Measurements from ENCODE around the gene ARHGAP19. TPM values are rescaled to one million over a fixed set of nuclear protein-coding genes. Genes with fewer than 3 reads are reported as not detected.

The ARHGAP19 gene
- total and polyA plus RNA-seq, 2 of the 8 experiments (the other 6 are each of a cell fraction or from before 2014, with no cell fraction given), result 13.3 to 32.1 TPM

GRCh38 chr10:97267671-97268070 is 24.8 kb downstream of the ARHGAP19 start:
- no peak overlapping the region for H3K56ac ChIP-seq (replicated peaks; ENCODE audit: insufficient read length, low read depth, low read length)
- H3K9me3 ChIP-seq (ENCODE audit: insufficient read depth in 2 of 2, low read depth in 1 of 2, low read length in 1 of 2), result 0 out of 4 replicates have a peak, but pooled peaks cover 0 to 2% of the 10 kb centered on the region in 2 experiments
- no peaks in the 10 kb centered on the region for H3K23me2 ChIP-seq (ENCODE audit: low read depth, low read length)
- H4K91ac ChIP-seq (replicated peaks; ENCODE audit: insufficient read length, low read length), result no peak overlapping the region
- TF ChIP-seq RAD21 (IDR thresholded peaks at IDR 0.05 in 1 of 2, conservative IDR thresholded peaks at IDR 0.05 in 1 of 2; ENCODE audit: low read depth in 2 of 2, low read length in 2 of 2), result no peak
- no peak for TF ChIP-seq CHD1 (IDR thresholded peaks at IDR 0.05; ENCODE audit: low read depth, low read length)
- no peak for TF ChIP-seq MAFK (IDR thresholded peaks at IDR 0.05; ENCODE audit: low read depth, low read length)
- TF ChIP-seq CTBP2 (IDR thresholded peaks at IDR 0.05; ENCODE audit: borderline replicate concordance, insufficient read depth, insufficient read length, low read length), result no peak
- TF ChIP-seq SP4 (IDR thresholded peaks at IDR 0.05; ENCODE audit: low read length), result no peak
- TF ChIP-seq CREB1 (IDR thresholded peaks at IDR 0.05), result no peak
- no peak for TF ChIP-seq TAF7 (optimal IDR thresholded peaks at IDR 0.05; ENCODE audit: borderline replicate concordance, low read depth, low read length)
- H3K27ac ChIP-seq (ENCODE audit: low read depth, low read length), result no peak overlapping the region
- peaks cover 0 to 25% of the 10 kb centered on the region in 2 experiments; a peak in 2 of 4 replicates for H3K79me2 ChIP-seq (ENCODE audit: control insufficient read depth in 1 of 2, insufficient read depth in 2 of 2, low read length in 2 of 2)
- H2BK20ac ChIP-seq (ENCODE audit: low read length), result no peak overlapping the region
- no peaks in the 10 kb centered on the region for H3K27me3 ChIP-seq (replicated peaks in 1 of 4; ENCODE audit: control insufficient read depth in 3 of 4, extremely low read depth in 1 of 4, insufficient read depth in 3 of 4, low read length in 3 of 4)
- H3K4me2 ChIP-seq (ENCODE audit: insufficient read depth in 1 of 2, low read depth in 2 of 2, low read length in 2 of 2), result peak overlapping the region in 1 of 2 experiments; percentile 12; a peak in 2 of 4 replicates
- CTCF ChIA-PET (ENCODE audit: partially characterized antibody), result interaction anchor here (1.1 to 4.4 kb wide), 3 partner anchors 11 to 65 kb away, joined by 3 to 30 read pairs (median 10); no protein-coding TSS in a partner anchor
- no peak overlapping the region for H2BK15ac ChIP-seq (ENCODE audit: low read length)
- no peak overlapping the region for H3K14ac ChIP-seq (ENCODE audit: insufficient read length)
- no peak overlapping the region for H2BK120ac ChIP-seq (replicated peaks; ENCODE audit: low read depth, low read length)
- H4K8ac ChIP-seq (ENCODE audit: extremely low read depth, insufficient read depth, low read length), result no peak overlapping the region
- POLR2A ChIA-PET (ENCODE audit: partially characterized antibody), result interaction anchor here (0.7 to 1.4 kb wide), 3 partner anchors 11 to 133 kb away, joined by 3 to 5 read pairs (median 4); partner anchors contain the start of gene RRP12
- no peak overlapping the region for H4K5ac ChIP-seq (ENCODE audit: insufficient read length, low read depth, low read length)
- H3K79me1 ChIP-seq (ENCODE audit: low read depth, low read length), result peaks cover 7% of the 10 kb centered on the region
- no peak overlapping the region for H2AFZ ChIP-seq (ENCODE audit: low read length)
- peak overlapping the region; percentile 73; the same call in 1 of the 2 replicates for H2BK5ac ChIP-seq (ENCODE audit: low read depth, low read length)
- no peaks in the 10 kb centered on the region for H4K20me1 ChIP-seq (replicated peaks in 1 of 2; ENCODE audit: control insufficient read depth in 1 of 2, insufficient read depth in 2 of 2, low read length in 2 of 2)
- FAIRE-seq (no peak), DNase-seq (ENCODE audit: low read depth in 1 of 2, low spot score in 2 of 2) (no peak)
- H3K4me1 ChIP-seq (replicated peaks in 1 of 4; ENCODE audit: control insufficient read depth in 3 of 4, insufficient read depth in 4 of 4, low read length in 3 of 4), result peaks cover 3 to 7% (median 3%) of the 10 kb centered on the region in 4 experiments; a peak in 6 of 7 replicates
- H3K23ac ChIP-seq (ENCODE audit: insufficient read length), result no peak overlapping the region
- no peak overlapping the region for H3K4me3 ChIP-seq (ENCODE audit: extremely low read depth in 1 of 4, insufficient read depth in 2 of 4, low read depth in 3 of 4, low read length in 4 of 4)
- no peak overlapping the region for H3K4ac ChIP-seq (replicated peaks; ENCODE audit: insufficient read length, low read depth, low read length)
- peak overlapping the region; percentile 4; the same call in 1 of the 2 replicates for H3K18ac ChIP-seq (ENCODE audit: extremely low read depth, low read length)
- H3K36me3 ChIP-seq (ENCODE audit: control insufficient read depth in 2 of 4, insufficient read depth in 4 of 4, low read length in 3 of 4), result peaks cover 0 to 2% (median 0%) of the 10 kb centered on the region in 4 experiments; a peak in 3 of 8 replicates
- H3K9ac ChIP-seq (replicated peaks in 1 of 4; ENCODE audit: extremely low read depth in 1 of 4, low read depth in 3 of 4, low read length in 3 of 4), result no peak overlapping the region
- 87% methylated on average over 4 of the region's 4 CpGs; no CpG with 5 or more reads in 1 of the 2 experiments for WGBS, 2 experiments (ENCODE audit: extremely low coverage in 1 of 2, insufficient coverage in 1 of 2, insufficient read length in 1 of 2, insufficient replicate concordance in 2 of 2, low coverage in 1 of 2, low lambda C conversion rate in 2 of 2, missing lambda C conversion rate in 1 of 2)
- no peak overlapping the region for H2BK12ac ChIP-seq (ENCODE audit: low read depth, low read length)
- no peak overlapping the region for H2AK5ac ChIP-seq (ENCODE audit: low read depth, low read length)
